ENCODE measurements around the gene C22orf15.

C22orf15 gene

GRCh38 chr22:23789121-23789520 is 26.3 kb downstream of the C22orf15 start:
- DNase-seq (ENCODE audit: low read depth), result no peak

GRCh38 chr22:23789638-23790037 is 26.8 kb downstream of the C22orf15 start:
- no peak for DNase-seq (ENCODE audit: low read depth)

DNA sequence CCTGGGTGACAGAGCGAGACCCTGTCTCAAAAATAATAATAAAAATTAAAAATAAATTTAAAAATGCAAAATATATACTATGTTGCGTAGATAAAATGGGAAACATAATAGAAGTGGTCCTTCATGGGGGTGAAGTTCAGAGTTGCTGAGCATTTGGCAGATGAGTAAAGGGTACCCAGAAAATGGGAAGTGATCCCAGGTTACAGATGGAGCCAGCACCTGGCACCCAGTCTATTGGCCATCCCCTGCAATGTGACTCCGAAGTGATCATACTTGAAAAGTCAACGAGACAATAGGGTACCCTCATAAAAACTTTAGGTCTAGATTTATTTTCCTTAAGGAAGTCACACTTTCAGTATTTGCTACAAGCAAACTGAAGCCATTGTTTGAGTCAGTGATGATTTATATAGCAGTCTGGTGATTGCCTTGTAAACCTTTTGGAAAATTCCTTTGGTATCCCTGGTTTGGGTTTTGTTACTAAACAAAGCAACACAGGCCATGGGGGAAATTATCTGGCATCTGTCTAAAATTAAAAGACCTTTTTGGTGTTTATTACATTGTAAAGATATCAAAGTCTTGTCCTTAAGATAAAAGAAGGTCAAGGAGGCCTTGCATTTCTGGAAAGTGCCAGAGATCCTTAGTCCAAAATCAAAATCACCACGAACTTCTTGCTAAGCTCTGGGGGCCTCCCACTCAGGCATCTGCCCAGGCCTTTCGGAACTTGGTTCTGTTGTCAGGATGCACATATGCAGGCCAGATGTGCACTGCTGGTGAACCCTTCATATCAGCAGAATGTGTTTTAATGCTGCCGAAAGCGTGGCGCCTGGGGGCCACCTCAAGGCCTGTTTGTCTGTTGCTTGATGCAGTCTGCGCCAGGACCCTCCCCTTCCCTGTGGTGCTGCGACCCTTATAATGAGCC is 28.3 kb downstream of the C22orf15 start:
- peak; percentile 80 for DNase-seq (ENCODE audit: low read depth)

GRCh38 chr22:23791738-23792645 is 29.2 kb downstream of the C22orf15 start:
- DNase-seq (ENCODE audit: low read depth), result no peak

- DNase-seq (ENCODE audit: low read depth), result no peak
These were observed 30.5 kb downstream of the C22orf15 start for GRCh38 chr22:23793326-23793725.

DNA sequence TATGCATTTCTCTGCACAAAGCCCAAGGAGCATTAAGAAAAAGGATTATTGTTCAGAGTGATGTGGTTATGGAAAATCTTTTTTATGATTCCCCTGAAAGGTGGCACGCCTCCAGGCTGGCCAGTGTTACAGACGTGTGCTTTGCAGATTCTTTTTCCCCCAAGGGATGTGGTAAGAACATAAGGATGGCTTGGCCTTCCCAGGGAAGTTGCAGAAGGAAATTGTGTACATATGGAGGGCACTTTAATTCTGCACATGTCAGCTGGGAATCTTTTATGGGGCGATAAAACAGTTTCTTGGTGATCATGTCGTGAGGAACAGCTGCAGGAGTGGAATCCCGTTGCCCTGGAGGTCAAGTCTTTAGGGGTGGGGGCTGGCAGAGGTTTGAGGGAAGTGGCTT is 33.7 kb downstream of the C22orf15 start:
- DNase-seq (ENCODE audit: low read depth), result peak; percentile 54

DNA sequence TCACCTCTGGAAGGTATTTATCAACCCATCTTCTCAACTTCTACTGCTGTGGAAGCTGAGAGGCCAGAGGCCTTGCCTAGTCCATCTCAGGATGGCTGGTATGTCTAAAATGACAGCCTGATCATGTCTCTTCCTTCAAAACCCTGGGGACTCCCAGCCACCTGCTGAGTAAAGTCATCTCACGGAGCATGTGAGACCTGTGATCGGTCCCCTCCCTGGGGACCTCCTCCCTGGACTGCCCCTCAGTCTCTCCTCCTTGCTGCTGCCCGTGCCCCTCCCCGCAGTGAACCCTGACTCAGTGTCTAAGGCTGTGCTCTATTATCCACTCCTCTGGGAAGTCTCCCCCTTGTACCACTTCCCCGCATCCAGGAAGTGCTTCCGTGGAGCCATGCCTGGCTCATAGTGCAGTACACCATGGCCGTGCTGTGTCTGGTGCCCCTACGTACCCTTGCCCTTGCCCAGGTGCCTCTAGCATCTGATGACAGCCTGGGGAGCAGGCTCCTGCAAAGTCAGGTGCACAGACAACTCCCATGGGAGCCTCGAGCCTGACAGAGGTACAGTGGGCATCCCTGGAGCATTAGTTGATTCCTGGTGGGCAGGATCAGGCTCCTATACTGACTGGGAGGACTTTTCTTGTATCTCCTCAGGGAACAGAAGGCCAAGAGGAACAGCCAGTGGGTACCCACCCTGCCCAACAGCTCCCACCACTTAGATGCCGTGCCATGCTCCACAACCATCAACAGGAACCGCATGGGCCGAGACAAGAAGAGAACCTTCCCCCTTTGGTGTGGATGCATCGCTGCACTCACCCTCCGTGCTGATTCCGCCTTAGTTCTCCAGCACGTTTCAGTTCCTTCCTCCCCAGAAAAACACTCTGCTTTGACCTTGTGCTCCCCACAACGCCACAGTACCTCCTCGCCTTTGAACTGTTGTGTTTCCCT is 37.8 kb downstream of the C22orf15 start:
- no peak for DNase-seq (ENCODE audit: low read depth)

GRCh38 chr22:23801238-23801821 is 38.5 kb downstream of the C22orf15 start:
- no peak for DNase-seq (ENCODE audit: low read depth)

GRCh38 chr22:23801886-23802377 is 39.1 kb downstream of the C22orf15 start:
- no peak for DNase-seq (ENCODE audit: low read depth)

GRCh38 chr22:23803001-23803819 is 40.4 kb downstream of the C22orf15 start:
- no peak for DNase-seq (ENCODE audit: low read depth)

DNA sequence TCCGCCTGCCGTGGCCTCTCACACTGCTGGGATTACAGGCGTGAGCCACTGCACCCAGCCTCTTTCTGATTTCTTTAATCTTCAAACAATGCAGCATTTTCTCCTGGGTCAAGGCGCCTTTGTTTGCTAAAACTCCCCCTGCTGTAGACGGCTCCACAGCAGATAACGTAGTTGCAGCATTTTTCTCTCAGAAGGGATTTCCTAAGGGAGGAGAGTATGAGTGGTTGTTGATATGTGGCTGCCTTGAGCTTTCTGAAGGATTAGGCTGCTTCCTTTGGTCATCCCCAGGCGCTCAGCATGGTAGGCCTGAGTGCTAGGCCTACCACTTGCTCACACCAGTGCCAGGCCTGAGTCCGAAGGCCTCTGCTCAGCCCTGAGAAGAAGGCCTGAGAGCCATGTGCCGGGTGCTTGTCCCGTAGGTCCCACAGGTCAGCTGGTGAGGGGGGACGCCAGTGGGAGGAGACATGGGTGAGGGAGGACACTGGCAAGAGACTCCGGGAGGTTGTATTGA is 42.0 kb downstream of the C22orf15 start:
- DNase-seq (ENCODE audit: low read depth), result no peak

- DNase-seq (ENCODE audit: low read depth), result no peak
These were observed 44.0 kb downstream of the C22orf15 start for GRCh38 chr22:23806837-23807236.

DNA sequence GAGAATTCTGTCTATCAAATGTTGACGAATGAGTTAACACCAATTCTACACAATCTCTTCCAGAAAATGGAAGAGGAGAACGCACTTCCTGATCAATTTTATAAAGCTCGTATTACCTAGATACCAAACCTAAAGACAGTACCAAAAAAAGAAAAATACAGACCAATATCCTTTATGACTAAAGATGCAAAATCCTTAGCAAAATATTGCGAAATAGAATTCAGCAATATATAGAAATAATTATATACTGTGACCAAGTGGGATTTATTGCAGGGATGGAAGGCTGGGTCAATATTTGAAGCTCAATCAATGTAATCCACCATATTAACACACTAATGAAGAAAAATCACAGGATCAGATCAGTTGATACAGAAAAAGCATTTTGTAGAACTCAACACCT is 49.6 kb downstream of the C22orf15 start:
- DNase-seq (ENCODE audit: low read depth), result no peak
